ENCODE data around the gene SLC25A10.

DNA sequence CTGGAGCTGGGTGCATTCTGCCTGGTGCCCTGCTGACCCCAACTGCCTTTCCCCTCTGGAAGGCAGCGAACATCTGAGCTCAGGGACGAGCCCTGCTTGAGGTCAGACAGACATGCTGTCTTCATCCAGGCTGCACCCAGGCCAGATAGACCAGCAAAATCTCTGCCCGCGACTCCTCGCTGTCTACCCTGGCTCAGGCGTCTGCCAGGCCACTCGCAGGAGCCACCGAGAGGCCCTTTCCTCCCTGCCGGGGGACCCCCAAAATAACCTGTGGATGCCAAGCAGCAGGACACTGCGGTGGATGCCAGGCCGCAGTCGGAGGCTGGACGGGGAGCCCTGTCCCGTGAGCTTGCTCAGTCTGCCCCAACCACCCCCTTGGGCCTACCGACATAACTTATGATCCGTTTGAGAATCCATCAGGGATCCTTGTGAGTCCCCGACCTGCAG lies 3.3 kb upstream of the SLC25A10 start:
- TF ChIP-seq EZH2 (IDR thresholded peaks at IDR 0.05; ENCODE audit: borderline replicate concordance, low read length), result no peak
- no peak for TF ChIP-seq CTCF (conservative IDR thresholded peaks at IDR 0.05 in 1 of 2, IDR thresholded peaks at IDR 0.05 in 1 of 2; ENCODE audit: extremely low read depth in 1 of 2, insufficient read depth in 1 of 2, low read depth in 1 of 2, low read length in 2 of 2)

Data from mammary epithelial cell (primary cell).